OCI-LY3 (cell line): ENCODE results near the gene CERS6.
"Not testable (repeated sequence)": the region's sequence is repeated elsewhere in the genome, so short reads cannot be mapped to it uniquely, and the experiment has no call there.

ENCODE experiments used
- H2AFZ ChIP-seq: fragments of 200-600, 300-600 bp; shearing (Covaris generic); 2 replicates; pipeline ENCODE4 v1.6.0; 2014; ENCODE audit warnings: antibody characterized with exemption, low read depth, low read length
- H3K27ac ChIP-seq: fragments of 200-600, 300-600 bp; sonication (generic); 2 replicates; pipeline ENCODE4 v1.5.1; 2014; ENCODE audit warnings: mild to moderate bottlenecking, low read length, moderate library complexity, mixed read lengths
- H3K27me3 ChIP-seq: fragments of 200-600, 300-600 bp; sonication (generic); 2 replicates; pipeline ENCODE4 v1.6.1; 2014; ENCODE audit warnings: low read depth, low read length, mixed read lengths
- H3K36me3 ChIP-seq: fragments of 200-600, 300-600 bp; sonication (generic); replicated peaks from 2 replicates; pipeline ENCODE3; 2014; ENCODE audit warnings: low read depth, low read length, mixed read lengths
- H3K4me1 ChIP-seq: fragments of 300-600, 200-600 bp; sonication (generic); 2 replicates; pipeline ENCODE4 v1.6.1; 2014; ENCODE audit warnings: low read length, mixed read lengths
- H3K4me2 ChIP-seq: fragments of 200-600, 300-600 bp; sonication (generic); 2 replicates; pipeline ENCODE4 v1.6.1; 2014; ENCODE audit warnings: low read length, mixed read lengths
- H3K4me3 ChIP-seq: fragments of 300-600, 200-600 bp; sonication (generic); 2 replicates; pipeline ENCODE4 v1.5.1; 2014; ENCODE audit warnings: antibody characterized with exemption, mild to moderate bottlenecking, low read length, moderate library complexity
- H3K79me2 ChIP-seq: fragments of 300-600, 200-600 bp; shearing (Covaris generic); 2 replicates; pipeline ENCODE4 v1.6.1; 2014; ENCODE audit warnings: mild to moderate bottlenecking, low read length, mixed read lengths
- H3K9ac ChIP-seq: fragments of 300-600, 200-600 bp; shearing (Covaris generic); 2 replicates; pipeline ENCODE4 v1.6.0; 2014; ENCODE audit warnings: mild to moderate bottlenecking, low read length, moderate library complexity
- H3K9me3 ChIP-seq: fragments of 200-600, 300-600 bp; shearing (Covaris generic); 2 replicates; pipeline ENCODE4 v1.6.1; 2014; ENCODE audit warnings: low read length, mixed read lengths; ENCODE audit not compliant: insufficient read depth
- H4K20me1 ChIP-seq: fragments of 200-600, 300-600 bp; sonication (generic); 2 replicates; pipeline ENCODE4 v1.6.1; 2016; ENCODE audit warnings: low read length, mixed read lengths; ENCODE audit not compliant: insufficient read depth
- CTCF ChIP-seq: fragments of 200-600, 300-600 bp; sonication (generic); IDR thresholded peaks from 2 replicates; pipeline ENCODE4 v1.5.1; 2014; ENCODE audit warnings: antibody characterized with exemption, low read length, low read depth
- EZH2phosphoT487 ChIP-seq: fragments of 200-600 bp; shearing (Covaris generic); IDR thresholded peaks from 2 replicates; pipeline ENCODE4 v1.6.1; 2018; ENCODE audit warnings: antibody characterized with exemption, mixed run types, low read depth

Gene CERS6

GRCh38 chr2:168654705-168655104 lies 198.6 kb downstream of the CERS6 start:
- Histone ChIP-seq H3K4me2 (no peak overlapping the region), H3K27me3 (no peaks in the 10 kb centered on the region), H3K9ac (no peak overlapping the region), H3K27ac (no peak overlapping the region), H3K9me3 (no peaks in the 10 kb centered on the region), H3K4me1 (no peaks in the 10 kb centered on the region), H4K20me1 (no peaks in the 10 kb centered on the region), H3K4me3 (no peak overlapping the region), H2AFZ (no peak overlapping the region), H3K79me2 (no peaks in the 10 kb centered on the region), H3K36me3 (no peaks in the 10 kb centered on the region)
- TF ChIP-seq CTCF (no peak), EZH2phosphoT487 (no peak)

GRCh38 chr2:168655207-168655606 lies 199.1 kb downstream of the CERS6 start:
- no peaks in the 10 kb centered on the region for H3K36me3 ChIP-seq
- no peaks in the 10 kb centered on the region for H4K20me1 ChIP-seq
- no peak overlapping the region for H3K4me2 ChIP-seq
- H3K9ac ChIP-seq: no peak overlapping the region
- H2AFZ ChIP-seq: no peak overlapping the region
- H3K4me3 ChIP-seq: no peak overlapping the region
- no peaks in the 10 kb centered on the region for H3K9me3 ChIP-seq
- TF ChIP-seq CTCF: no peak
- TF ChIP-seq EZH2phosphoT487: no peak
- H3K27ac ChIP-seq: no peak overlapping the region
- no peaks in the 10 kb centered on the region for H3K79me2 ChIP-seq
- H3K27me3 ChIP-seq: no peaks in the 10 kb centered on the region
- H3K4me1 ChIP-seq: no peaks in the 10 kb centered on the region

GRCh38 chr2:168657378-168657777 lies 201.3 kb downstream of the CERS6 start:
- H3K4me2 ChIP-seq, H3K9ac ChIP-seq, H3K9me3 ChIP-seq, H3K27ac ChIP-seq, H3K27me3 ChIP-seq, H4K20me1 ChIP-seq, H2AFZ ChIP-seq, H3K4me3 ChIP-seq, H3K36me3 ChIP-seq, H3K79me2 ChIP-seq, H3K4me1 ChIP-seq: not testable (repeated sequence)

GRCh38 chr2:168658706-168659105 lies 202.6 kb downstream of the CERS6 start:
- Histone ChIP-seq H4K20me1 (no peaks in the 10 kb centered on the region), H3K27ac (no peak overlapping the region), H3K9me3 (no peaks in the 10 kb centered on the region), H3K27me3 (no peaks in the 10 kb centered on the region), H3K4me2 (no peak overlapping the region), H3K36me3 (no peaks in the 10 kb centered on the region), H3K79me2 (no peaks in the 10 kb centered on the region), H2AFZ (no peak overlapping the region), H3K4me1 (no peaks in the 10 kb centered on the region), H3K9ac (no peak overlapping the region), H3K4me3 (no peak overlapping the region)
- TF ChIP-seq EZH2phosphoT487 (no peak), CTCF (no peak)
